HG03060 (cell line): Measurements from ENCODE around the gene C5orf47.
"Not testable (repeated sequence)": the region's sequence is repeated elsewhere in the genome, so short reads cannot be mapped to it uniquely, and the experiment has no call there.

ENCODE experiments used
- ATAC-seq: cut with Tn5 transposase; IDR thresholded peaks from one replicate; pipeline ENCODE4 v1.9.1; 2021; ENCODE audit warnings: low read depth, moderate number of reproducible peaks; ENCODE audit not compliant: unreplicated experiment

C5orf47 gene

GRCh38 chr5:173969167-173970049, 19.6 kb upstream of the C5orf47 start:
- ATAC-seq: no peak

- ATAC-seq: no peak
Observed at GRCh38 chr5:173970878-173971650, 17.9 kb upstream of the C5orf47 start.

- no peak for ATAC-seq
Observed at GRCh38 chr5:173971681-173972345, 17.2 kb upstream of the C5orf47 start.

GRCh38 chr5:173972607-173972924, 16.4 kb upstream of the C5orf47 start:
- no peak for ATAC-seq

GRCh38 chr5:173972925-173973615, 15.9 kb upstream of the C5orf47 start:
- ATAC-seq: peak; percentile 49

GRCh38 chr5:173973616-173973969, 15.4 kb upstream of the C5orf47 start:
- no peak for ATAC-seq

- ATAC-seq: no peak
Observed at GRCh38 chr5:173974688-173975239, 14.2 kb upstream of the C5orf47 start.

- no peak for ATAC-seq
Observed at GRCh38 chr5:173981185-173981761, 7.7 kb upstream of the C5orf47 start.

- no peak for ATAC-seq
Observed at GRCh38 chr5:173984218-173984617, 4.8 kb upstream of the C5orf47 start.

- no peak for ATAC-seq
Observed at GRCh38 chr5:173989432-173990082, 587 bp downstream of the C5orf47 start.

GRCh38 chr5:173997331-173997730, 8.4 kb downstream of the C5orf47 start:
- no peak for ATAC-seq

GRCh38 chr5:173998531-173998930, 9.6 kb downstream of the C5orf47 start:
- no peak for ATAC-seq

- no peak for ATAC-seq
Observed at GRCh38 chr5:174000076-174000475, 11.1 kb downstream of the C5orf47 start.

GRCh38 chr5:174003795-174004194, 14.8 kb downstream of the C5orf47 start:
- no peak for ATAC-seq

GRCh38 chr5:174008922-174009321, 20.0 kb downstream of the C5orf47 start:
- no peak for ATAC-seq

GRCh38 chr5:174010365-174010764, 21.4 kb downstream of the C5orf47 start:
- ATAC-seq: no peak

GRCh38 chr5:174011441-174011840, 22.5 kb downstream of the C5orf47 start:
- ATAC-seq: no peak

GRCh38 chr5:174020069-174020927, 31.3 kb downstream of the C5orf47 start:
- ATAC-seq: not testable (repeated sequence)

GRCh38 chr5:174020928-174021304, 31.9 kb downstream of the C5orf47 start:
- ATAC-seq: no peak
